HFFc6 (cell line): ENCODE measurements around the gene MAP2K6. TPM values are rescaled to one million over a fixed set of nuclear protein-coding genes. Genes with fewer than 3 reads are reported as not detected.
A peak's percentile ranks its signal among the peaks of the same experiment; 100 is the strongest.

Experiments
- DNase-seq: peaks from one replicate; pipeline ENCODE4 v3.0.0-alpha.2; 2018
- H3K27ac Mint-ChIP-seq: 2 replicates; pipeline ENCODE4 v1.8.0; 2020; ENCODE audit warnings: mild to moderate bottlenecking, mixed read lengths
- H3K27me3 Mint-ChIP-seq: 2 replicates; pipeline ENCODE4 v1.8.0; 2021; ENCODE audit warnings: mild to moderate bottlenecking, moderate library complexity, mixed read lengths; ENCODE audit not compliant: insufficient read depth
- H3K36me3 Mint-ChIP-seq: 2 replicates; pipeline ENCODE4 v1.8.0; 2021; ENCODE audit warnings: low read depth, mixed read lengths
- H3K4me1 Mint-ChIP-seq: 2 replicates; pipeline ENCODE4 v1.8.0; 2020; ENCODE audit warnings: low read depth, mixed read lengths
- H3K4me3 Mint-ChIP-seq: 2 replicates; pipeline ENCODE4 v1.8.0; 2020; ENCODE audit warnings: mild to moderate bottlenecking, moderate library complexity, mixed read lengths
- H3K9me3 Mint-ChIP-seq: 2 replicates; pipeline ENCODE4 v1.8.0; 2020; ENCODE audit warnings: mild to moderate bottlenecking, mixed read lengths
- total RNA-seq, 6 experiments: library from RNA; stranded (reverse); fragmentation: NEBNext Ultra II Directional; extraction: Animal tissue kit (Norgen Biotek cat#: 25700); gene quantifications; 2 replicates in 1 of 6; 3 replicates in 5 of 6; pipeline ENCODE4 v1.2.3, GENCODE V29; 2021
- TF ChIP-seq, protein P1 (sequence below): fragments of 200-600 bp; sonication (generic); IDR thresholded peaks from 2 replicates; pipeline ENCODE4 v1.5.0; 2021; ENCODE audit warnings: antibody characterized with exemption, mild to moderate bottlenecking

The MAP2K6 gene
- total RNA-seq, 6 experiments from 2014 or later = 0.06 to 0.66 (median 0.09) TPM; not detected in 1

DNA sequence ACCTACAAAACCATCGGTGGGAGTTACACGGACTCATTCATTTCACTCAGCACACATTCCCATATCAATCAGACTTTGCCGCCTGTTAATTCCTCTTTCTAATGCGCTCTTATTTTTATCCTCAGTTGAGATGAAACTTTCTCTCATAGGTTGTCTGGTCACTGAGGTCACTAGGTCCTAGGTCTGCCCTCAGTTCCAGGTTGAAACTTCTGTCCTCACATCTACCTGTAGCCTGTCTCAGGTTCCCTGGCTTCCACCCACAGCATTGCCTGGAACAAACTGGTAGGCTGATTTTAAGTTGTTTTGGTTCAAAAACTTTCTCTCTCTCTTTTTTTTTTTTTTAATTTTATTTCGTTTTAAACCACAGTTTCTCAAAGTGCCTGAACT is 119.7 kb downstream of the MAP2K6 start:
- H3K27ac Mint-ChIP-seq = no peak overlapping the region
- no peaks in the 10 kb centered on the region for H3K36me3 Mint-ChIP-seq
- H3K27me3 Mint-ChIP-seq = no peaks in the 10 kb centered on the region; the same call in 1 of the 2 replicates
- H3K4me3 Mint-ChIP-seq = no peak overlapping the region
- DNase-seq = no peak
- no peaks in the 10 kb centered on the region for H3K9me3 Mint-ChIP-seq
- TF ChIP-seq, protein P1, sequence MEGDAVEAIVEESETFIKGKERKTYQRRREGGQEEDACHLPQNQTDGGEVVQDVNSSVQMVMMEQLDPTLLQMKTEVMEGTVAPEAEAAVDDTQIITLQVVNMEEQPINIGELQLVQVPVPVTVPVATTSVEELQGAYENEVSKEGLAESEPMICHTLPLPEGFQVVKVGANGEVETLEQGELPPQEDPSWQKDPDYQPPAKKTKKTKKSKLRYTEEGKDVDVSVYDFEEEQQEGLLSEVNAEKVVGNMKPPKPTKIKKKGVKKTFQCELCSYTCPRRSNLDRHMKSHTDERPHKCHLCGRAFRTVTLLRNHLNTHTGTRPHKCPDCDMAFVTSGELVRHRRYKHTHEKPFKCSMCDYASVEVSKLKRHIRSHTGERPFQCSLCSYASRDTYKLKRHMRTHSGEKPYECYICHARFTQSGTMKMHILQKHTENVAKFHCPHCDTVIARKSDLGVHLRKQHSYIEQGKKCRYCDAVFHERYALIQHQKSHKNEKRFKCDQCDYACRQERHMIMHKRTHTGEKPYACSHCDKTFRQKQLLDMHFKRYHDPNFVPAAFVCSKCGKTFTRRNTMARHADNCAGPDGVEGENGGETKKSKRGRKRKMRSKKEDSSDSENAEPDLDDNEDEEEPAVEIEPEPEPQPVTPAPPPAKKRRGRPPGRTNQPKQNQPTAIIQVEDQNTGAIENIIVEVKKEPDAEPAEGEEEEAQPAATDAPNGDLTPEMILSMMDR = no peak
- peaks cover 5% of the 10 kb centered on the region for H3K4me1 Mint-ChIP-seq

DNA sequence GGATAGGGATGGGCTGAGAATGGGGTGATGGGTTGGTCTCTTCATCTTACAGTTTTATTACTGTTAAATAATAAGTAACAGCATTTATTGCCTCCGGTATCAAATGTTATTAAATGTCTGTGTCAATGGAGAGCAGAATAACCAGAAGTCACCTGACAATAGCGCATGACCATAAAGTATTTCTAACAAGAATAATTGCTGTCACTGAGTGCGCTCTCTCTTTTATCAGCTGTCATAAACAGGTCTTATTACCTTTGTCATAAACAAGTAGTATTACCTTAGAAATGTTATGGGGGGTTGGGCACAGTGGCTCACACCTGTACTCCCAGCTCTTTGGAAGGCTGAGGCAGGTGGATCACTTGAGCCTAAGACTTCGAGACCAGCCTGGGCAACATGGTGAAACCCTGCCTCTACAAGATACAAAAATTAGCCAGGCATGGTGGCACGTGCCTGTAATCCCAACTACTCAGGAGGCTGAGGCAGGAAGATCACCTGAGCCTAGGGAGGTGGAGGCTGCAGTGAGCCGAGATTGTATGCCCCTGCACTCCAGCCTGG is 120.6 kb downstream of the MAP2K6 start:
- no peaks in the 10 kb centered on the region; the same call in 1 of the 2 replicates for H3K27me3 Mint-ChIP-seq
- no peak for DNase-seq
- peaks cover 14% of the 10 kb centered on the region for H3K4me1 Mint-ChIP-seq
- no peak overlapping the region for H3K27ac Mint-ChIP-seq
- no peaks in the 10 kb centered on the region for H3K9me3 Mint-ChIP-seq
- H3K36me3 Mint-ChIP-seq = no peaks in the 10 kb centered on the region
- no peak overlapping the region for H3K4me3 Mint-ChIP-seq
- TF ChIP-seq, protein P1 = no peak

DNA sequence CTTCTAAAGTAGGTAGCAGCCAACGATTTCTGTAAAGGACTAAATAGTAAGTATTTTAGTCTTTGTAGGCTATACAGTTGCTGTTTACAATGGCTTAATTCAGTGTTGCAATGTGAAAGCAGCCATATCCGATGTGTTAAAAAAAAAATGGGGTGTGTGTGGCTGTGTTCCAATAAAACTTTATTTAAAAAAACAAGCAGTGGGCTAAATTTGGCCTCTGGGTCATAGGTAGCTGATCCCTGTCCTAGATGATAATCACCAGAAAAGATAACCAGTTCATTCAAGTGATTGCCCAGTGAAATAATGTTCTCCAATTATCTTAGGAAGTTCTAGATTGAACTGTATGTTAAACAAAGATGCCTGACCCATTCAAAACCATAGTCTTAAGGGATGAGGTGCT is 124.3 kb downstream of the MAP2K6 start:
- Mint-ChIP-seq H3K9me3 (no peaks in the 10 kb centered on the region), H3K27ac (no peak overlapping the region), H3K36me3 (no peaks in the 10 kb centered on the region), H3K27me3 (no peaks in the 10 kb centered on the region; the same call in 1 of the 2 replicates), H3K4me1 (peaks cover 21% of the 10 kb centered on the region), H3K4me3 (no peak overlapping the region)
- TF ChIP-seq, protein P1 = no peak
- no peak for DNase-seq

DNA sequence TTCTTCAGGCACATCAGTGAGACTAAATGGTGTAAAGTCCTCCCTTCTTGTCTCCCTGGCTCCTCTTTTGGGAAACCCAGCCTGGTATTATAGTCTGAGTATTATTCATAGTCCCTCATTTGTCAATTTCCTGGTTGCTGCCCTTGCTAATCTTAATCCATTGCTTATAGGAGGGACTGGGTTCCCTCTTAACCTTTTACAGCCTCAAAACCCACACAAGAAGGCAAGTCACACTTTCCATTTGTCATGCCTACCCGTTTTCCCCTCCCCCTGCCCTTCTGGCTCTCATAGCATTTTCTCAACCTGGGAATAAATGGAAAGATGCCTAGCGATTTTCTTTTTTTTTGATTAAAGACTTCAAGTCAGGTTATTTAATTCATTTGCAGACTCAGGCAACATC is 124.8 kb downstream of the MAP2K6 start:
- Mint-ChIP-seq H3K36me3 (no peaks in the 10 kb centered on the region), H3K27ac (peak overlapping the region; percentile 93), H3K4me1 (peaks cover 21% of the 10 kb centered on the region), H3K27me3 (no peaks in the 10 kb centered on the region; the same call in 1 of the 2 replicates), H3K4me3 (peak overlapping the region; percentile 70; the same call in 1 of the 2 replicates), H3K9me3 (no peaks in the 10 kb centered on the region)
- DNase-seq = no peak
- TF ChIP-seq, protein P1 = no peak

DNA sequence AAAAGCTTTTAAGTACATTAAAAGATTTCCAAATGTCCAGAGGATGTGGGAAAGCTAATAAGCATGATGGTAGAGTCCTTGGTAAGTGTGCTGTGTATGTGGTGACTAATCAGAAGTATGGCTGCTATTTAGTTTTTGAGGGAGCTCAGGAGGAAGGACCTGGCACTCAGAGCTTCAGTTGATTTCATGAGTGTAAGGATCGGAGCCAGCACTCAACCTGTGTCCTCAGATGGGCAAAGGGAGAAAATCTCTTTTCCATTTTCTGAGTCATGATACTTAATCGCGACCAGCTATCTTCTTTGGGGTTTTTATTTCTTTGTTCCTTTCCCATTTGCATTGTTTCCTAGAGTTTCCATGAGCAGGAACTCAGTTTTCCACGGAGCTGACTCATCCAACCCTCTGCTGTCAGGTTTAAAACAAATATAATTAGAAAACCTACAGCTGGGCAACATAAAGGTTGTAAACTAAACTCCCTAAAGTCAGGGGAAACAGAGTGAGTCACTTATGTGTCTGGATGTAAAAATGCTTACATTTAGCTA is 125.4 kb downstream of the MAP2K6 start:
- TF ChIP-seq, protein P1 = no peak
- Mint-ChIP-seq H3K36me3 (no peaks in the 10 kb centered on the region), H3K4me3 (peak overlapping the region; percentile 70), H3K9me3 (no peaks in the 10 kb centered on the region), H3K4me1 (peaks cover 21% of the 10 kb centered on the region), H3K27ac (peak overlapping the region; percentile 93), H3K27me3 (no peaks in the 10 kb centered on the region)
- peak; percentile 75 for DNase-seq
